K562 (cell line): ENCODE data around the gene HTR1D. TPM values are rescaled to one million over a fixed set of nuclear protein-coding genes. Genes with fewer than 3 reads are reported as not detected.

Source experiments
- ARID2 ChIP-seq: fragments of 450-650 bp; IDR thresholded peaks from 2 replicates; pipeline ENCODE4 v1.6.1; 2017; ENCODE audit warnings: antibody characterized with exemption, mild to moderate bottlenecking
- CHD2 ChIP-seq: IDR thresholded peaks from 2 replicates; pipeline ENCODE4 v1.6.1; 2011; ENCODE audit warnings: low read depth, low read length
- CREM ChIP-seq: IDR thresholded peaks from 2 replicates; pipeline ENCODE4 v1.6.1; 2014; ENCODE audit warnings: antibody characterized with exemption, low read depth
- MAFK ChIP-seq: IDR thresholded peaks from 2 replicates; pipeline ENCODE4 v1.6.1; 2011; ENCODE audit warnings: low read length, improper control_type of control experiment
- PPARD ChIP-seq: fragments of 250-450 bp; sonication (Bioruptor Pico); IDR thresholded peaks from 2 replicates; pipeline ENCODE4 v1.8.0; 2022; ENCODE audit warnings: inconsistent platforms, mild to moderate bottlenecking, moderate library complexity
- PRPF4 ChIP-seq: fragments of 200-400 bp; formaldehyde crosslinking; IDR thresholded peaks from one replicate; pipeline ENCODE4 v1.6.1; 2017; ENCODE audit warnings: low read length, low read depth, mild to moderate bottlenecking; ENCODE audit not compliant: insufficient read depth, poor library complexity, severe bottlenecking
- PTBP1 ChIP-seq: fragments of 200-400 bp; formaldehyde crosslinking; IDR thresholded peaks from 2 replicates; pipeline ENCODE4 v1.6.1; 2017; ENCODE audit warnings: low read depth, low read length
- RNF219 ChIP-seq: fragments of 250-450 bp; sonication (Bioruptor Pico); IDR thresholded peaks from 2 replicates; pipeline ENCODE4 v1.5.0; 2022; ENCODE audit warnings: mild to moderate bottlenecking
- SLC30A9 ChIP-seq: fragments of 250-450 bp; sonication (Bioruptor Pico); IDR thresholded peaks from 2 replicates; pipeline ENCODE4 v1.8.0; 2022; ENCODE audit warnings: mild to moderate bottlenecking, moderate library complexity
- SP1 ChIP-seq: sonication (generic); formaldehyde crosslinking; IDR thresholded peaks from 2 replicates; pipeline ENCODE4 v1.8.1; 2022; ENCODE audit warnings: mild to moderate bottlenecking, missing genetic modification reagents
- ZBTB26 ChIP-seq: fragments of 450-650 bp; formaldehyde crosslinking; IDR thresholded peaks from 2 replicates; pipeline ENCODE4 v1.4.0; 2022; ENCODE audit warnings: missing genetic modification characterization
- ZNF609 ChIP-seq: sonication (generic); formaldehyde crosslinking; IDR thresholded peaks from 2 replicates; pipeline ENCODE4 v1.8.1; 2023; ENCODE audit warnings: missing genetic modification reagents, mild to moderate bottlenecking, borderline replicate concordance
- ZSCAN32 ChIP-seq: fragments of 450-650 bp; formaldehyde crosslinking; IDR thresholded peaks from 2 replicates; pipeline ENCODE4 v1.4.0; 2020; ENCODE audit warnings: mild to moderate bottlenecking, moderate library complexity
- polyA plus RNA-seq, 8 experiments: library from polyadenylated mRNA; depleted of rRNA in 4 of 8; stranded (reverse) in 5 of 8; unstranded in 3 of 8; fragments of >200 nt; fragmentation: Nextera tagmentation in 2 of 8; fragmentation: Illumina TruSeq in 1 of 8; extraction: Ambion mirVana in 2 of 8; extraction: Trizol in 1 of 8; gene quantifications; 2 replicates each; pipeline versions ENCODE4 v1.2.1 to v1.2.3, GENCODE V29; 2011 to 2014; ENCODE audit warnings: inconsistent platforms in 1 of 8, missing spikeins in 1 of 8
- total RNA-seq, 7 experiments: library from RNA; depleted of rRNA in 6 of 7; stranded (reverse); fragments of >200 nt in 6 of 7; fragmentation: Illumina TruSeq in 2 of 7; extraction: Trizol in 2 of 7; gene quantifications; 2 replicates each; pipeline versions ENCODE4 v1.2.1 to v1.2.3, GENCODE V29; 2011 to 2021; ENCODE audit warnings: low replicate concordance in 1 of 7
- TF ChIP-seq, protein P1 (sequence below): sonication (generic); formaldehyde crosslinking; IDR thresholded peaks from 2 replicates; pipeline ENCODE4 v1.8.0; 2022; ENCODE audit warnings: mild to moderate bottlenecking, missing genetic modification reagents, borderline replicate concordance

Gene HTR1D
- total and polyA plus RNA-seq, 9 of the 15 experiments (the other 6 are each of a cell fraction or from before 2014, with no cell fraction given), result 0.03 to 0.09 (median 0.04) TPM; not detected in 4

DNA sequence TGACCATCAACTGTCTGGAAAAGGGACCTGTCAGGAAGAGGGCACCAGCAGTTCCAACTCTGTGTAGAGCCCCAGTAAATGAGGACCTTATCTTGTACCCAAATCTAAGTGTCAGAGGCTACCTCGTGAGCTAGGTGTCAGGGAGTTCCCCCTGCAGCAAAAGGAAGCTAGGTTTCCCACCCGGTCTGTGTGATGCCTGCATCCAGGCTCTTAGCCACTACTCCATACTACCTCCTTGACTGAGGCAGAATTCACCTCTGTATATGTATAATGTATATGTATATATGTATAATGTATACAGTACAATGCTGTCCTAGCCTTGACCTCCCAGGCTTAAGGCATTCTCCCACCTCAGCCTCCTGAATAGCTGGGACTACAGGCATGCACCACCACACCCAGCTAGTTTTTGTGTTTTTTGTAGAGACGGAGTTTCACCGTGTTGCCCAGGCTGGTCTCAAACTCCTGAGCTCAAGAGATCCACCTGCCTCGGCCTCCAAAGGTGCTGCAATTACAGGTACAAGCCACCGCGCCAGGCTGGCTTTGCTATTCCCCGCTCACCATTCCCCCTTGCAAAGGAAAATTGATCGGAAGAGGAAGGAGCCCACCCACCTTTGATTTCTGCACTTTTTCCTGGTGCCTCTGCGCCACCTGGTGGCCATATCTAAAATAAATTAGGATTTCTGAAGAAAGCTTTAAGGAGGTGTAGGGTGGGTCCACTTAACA is 32.9 kb downstream of the HTR1D start (continued):
- TF ChIP-seq PTBP1, result no peak
- TF ChIP-seq RNF219 (CRISPR knock-in tag), result no peak
- TF ChIP-seq, protein P1, sequence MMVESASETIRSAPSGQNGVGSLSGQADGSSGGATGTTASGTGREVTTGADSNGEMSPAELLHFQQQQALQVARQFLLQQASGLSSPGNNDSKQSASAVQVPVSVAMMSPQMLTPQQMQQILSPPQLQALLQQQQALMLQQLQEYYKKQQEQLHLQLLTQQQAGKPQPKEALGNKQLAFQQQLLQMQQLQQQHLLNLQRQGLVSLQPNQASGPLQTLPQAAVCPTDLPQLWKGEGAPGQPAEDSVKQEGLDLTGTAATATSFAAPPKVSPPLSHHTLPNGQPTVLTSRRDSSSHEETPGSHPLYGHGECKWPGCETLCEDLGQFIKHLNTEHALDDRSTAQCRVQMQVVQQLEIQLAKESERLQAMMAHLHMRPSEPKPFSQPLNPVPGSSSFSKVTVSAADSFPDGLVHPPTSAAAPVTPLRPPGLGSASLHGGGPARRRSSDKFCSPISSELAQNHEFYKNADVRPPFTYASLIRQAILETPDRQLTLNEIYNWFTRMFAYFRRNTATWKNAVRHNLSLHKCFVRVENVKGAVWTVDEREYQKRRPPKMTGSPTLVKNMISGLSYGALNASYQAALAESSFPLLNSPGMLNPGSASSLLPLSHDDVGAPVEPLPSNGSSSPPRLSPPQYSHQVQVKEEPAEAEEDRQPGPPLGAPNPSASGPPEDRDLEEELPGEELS (CRISPR knock-in tag), result no peak
- TF ChIP-seq CREM, result no peak
- no peak for TF ChIP-seq ZSCAN32 (CRISPR knock-in tag)
- TF ChIP-seq ARID2, result peak; percentile 96
- TF ChIP-seq PRPF4, result no peak
- no peak for TF ChIP-seq ZBTB26 (CRISPR knock-in tag)
- TF ChIP-seq MAFK, result no peak
- no peak for TF ChIP-seq SLC30A9 (CRISPR knock-in tag)
- TF ChIP-seq PPARD (CRISPR knock-in tag), result no peak
- 0 out of 2 replicates have a peak, but pooled peaks have one; percentile 33 for TF ChIP-seq ZNF609 (CRISPR knock-in tag)
- TF ChIP-seq CHD2, result no peak
- 0 out of 2 replicates have a peak, but pooled peaks have one; percentile 37 for TF ChIP-seq SP1
